ENCODE results near the gene B4GALNT2.
A peak's percentile ranks its signal among the peaks of the same experiment; 100 is the strongest.
"Not testable (repeated sequence)": the region's sequence is repeated elsewhere in the genome, so short reads cannot be mapped to it uniquely, and the experiment has no call there.

Gene B4GALNT2

DNA sequence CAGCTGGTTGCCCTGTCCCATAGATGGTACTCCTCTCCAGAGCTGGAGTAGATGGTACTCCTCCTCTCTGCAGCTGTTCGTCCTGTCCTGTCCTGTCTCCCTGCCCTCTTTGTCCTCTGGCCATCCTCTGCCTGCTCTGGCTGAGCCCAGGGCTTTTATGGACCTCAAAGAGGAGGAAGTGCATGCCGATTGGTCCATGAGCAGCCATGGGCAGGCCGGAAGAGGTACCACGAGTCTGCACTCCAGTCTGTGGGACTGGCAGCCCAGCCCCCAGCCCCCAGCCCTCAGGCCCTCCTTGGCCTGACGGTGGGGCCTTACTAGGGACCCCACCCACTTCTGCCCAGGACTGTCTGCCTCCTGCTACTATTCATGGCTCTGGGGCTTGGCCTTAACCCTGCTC lies 50.8 kb downstream of the B4GALNT2 start:
- DNase-seq = no peak

DNA sequence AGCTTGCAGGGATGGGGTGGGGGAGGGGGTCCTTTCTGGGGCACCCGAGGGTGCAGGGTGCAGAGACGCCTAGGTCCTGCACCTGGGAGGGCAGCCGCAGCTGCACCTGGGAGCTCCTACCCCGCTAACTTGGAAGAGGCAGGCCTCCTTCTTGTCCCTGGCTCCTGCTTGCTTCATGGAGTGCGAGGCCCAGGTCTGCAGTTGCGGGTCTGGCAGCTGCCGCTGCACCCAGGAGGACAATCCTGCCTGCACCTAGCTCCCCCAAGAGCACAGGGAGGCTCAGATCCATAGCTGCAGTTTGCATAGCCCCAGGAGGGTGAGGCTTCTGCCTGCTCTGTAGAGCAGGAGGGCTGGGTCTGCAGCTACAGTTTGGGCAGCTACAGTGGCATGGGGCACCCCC lies 51.2 kb downstream of the B4GALNT2 start:
- DNase-seq = no peak

DNA sequence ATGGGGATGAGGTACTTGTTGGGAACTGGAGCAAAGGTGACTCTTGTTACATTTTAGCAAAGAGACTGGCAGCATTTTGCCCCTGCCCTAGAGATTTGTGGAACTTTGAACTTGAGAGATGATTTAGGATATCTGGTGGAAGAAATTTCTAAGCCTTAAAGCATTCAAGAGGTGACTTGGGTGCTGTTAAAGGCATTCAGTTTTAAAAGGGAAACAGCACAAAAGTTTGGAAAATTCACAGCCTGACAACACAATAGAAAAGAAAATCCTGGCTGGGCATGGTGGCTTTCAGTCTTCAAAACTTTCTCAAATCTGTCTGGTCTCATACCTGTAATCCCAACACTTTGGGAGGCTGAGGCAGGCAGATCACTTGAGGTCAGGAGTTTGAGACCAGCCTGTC lies 52.0 kb downstream of the B4GALNT2 start:
- DNase-seq = not testable (repeated sequence)

DNA sequence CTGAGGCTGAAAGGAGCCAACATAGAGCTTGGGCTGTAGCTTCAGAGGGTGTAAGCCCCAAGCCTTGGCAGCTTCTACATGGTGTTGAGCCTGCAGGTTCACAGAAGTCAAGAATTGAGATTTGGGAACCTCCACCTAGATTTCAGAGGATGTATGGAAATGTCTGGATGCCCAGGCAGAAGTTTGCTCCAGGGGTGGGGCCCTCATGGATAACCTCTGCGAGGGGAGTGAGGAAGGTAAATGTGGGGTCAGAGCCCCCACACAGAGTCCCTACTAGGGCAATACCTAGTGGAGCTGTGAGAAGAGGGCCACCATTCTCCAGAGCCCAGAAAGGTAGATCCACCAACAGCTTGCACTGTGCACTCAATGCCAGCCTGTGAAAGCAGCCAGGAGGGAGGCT lies 52.8 kb downstream of the B4GALNT2 start:
- not testable (repeated sequence) for DNase-seq

DNA sequence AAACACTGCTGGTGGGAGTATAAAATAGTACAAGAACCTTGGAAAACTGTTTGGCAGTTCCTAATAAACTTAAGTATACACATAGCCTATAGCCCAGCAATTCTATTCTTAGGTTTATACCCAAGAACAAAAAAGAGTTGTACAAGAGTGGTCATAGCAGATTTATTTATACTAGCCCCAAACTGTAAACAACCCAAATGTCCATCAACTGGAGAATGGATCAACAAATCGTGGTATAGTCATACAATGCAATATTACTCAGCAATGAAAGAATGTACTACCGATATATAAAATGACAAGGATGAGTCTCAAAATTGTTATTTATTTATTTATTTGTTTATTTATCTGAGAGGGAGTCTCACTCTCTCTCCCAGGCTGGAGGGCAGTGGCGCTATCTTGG lies 54.7 kb downstream of the B4GALNT2 start:
- DNase-seq = no peak

DNA sequence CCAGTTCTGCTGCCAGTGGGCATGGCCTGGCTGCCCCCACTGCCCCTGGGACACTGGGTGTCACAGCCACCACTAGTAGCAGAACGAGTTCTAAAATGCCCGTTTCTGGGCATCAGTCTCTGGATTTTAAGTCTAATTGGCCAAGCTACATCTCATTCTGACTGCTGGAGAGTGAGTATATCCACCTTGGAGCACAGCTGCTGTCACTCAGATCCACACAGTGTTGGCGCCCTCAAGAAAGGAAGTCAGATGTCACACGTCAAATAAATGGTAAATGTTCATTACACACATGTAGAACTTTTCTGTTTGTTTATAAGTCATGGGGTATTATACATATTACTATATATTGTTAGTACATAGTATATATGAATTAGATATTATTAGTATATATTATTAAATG lies 58.4 kb downstream of the B4GALNT2 start:
- DNase-seq = no peak

DNA sequence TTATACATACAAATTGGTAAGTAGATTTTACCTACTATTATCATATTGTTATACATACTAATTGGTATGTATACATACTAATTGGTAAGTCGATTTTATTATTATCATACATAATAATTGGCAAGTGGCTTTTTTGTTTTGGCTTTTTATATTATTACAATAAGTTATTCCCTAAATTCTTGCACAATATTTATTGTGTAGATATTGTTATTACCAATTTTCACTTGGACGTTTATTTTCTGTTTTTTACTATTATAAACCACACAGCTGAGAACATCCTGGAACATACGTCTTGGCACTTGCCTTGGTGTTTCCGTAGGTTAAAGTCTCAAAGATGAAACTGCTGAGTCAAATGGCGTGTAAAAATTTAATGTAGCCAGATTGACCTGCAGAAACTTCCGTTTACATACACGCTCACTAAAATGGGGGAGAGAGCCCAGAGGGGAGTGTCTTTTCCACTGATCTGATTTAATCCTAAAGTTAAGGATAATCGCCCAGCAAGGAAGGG lies 58.9 kb downstream of the B4GALNT2 start:
- DNase-seq = no peak

DNA sequence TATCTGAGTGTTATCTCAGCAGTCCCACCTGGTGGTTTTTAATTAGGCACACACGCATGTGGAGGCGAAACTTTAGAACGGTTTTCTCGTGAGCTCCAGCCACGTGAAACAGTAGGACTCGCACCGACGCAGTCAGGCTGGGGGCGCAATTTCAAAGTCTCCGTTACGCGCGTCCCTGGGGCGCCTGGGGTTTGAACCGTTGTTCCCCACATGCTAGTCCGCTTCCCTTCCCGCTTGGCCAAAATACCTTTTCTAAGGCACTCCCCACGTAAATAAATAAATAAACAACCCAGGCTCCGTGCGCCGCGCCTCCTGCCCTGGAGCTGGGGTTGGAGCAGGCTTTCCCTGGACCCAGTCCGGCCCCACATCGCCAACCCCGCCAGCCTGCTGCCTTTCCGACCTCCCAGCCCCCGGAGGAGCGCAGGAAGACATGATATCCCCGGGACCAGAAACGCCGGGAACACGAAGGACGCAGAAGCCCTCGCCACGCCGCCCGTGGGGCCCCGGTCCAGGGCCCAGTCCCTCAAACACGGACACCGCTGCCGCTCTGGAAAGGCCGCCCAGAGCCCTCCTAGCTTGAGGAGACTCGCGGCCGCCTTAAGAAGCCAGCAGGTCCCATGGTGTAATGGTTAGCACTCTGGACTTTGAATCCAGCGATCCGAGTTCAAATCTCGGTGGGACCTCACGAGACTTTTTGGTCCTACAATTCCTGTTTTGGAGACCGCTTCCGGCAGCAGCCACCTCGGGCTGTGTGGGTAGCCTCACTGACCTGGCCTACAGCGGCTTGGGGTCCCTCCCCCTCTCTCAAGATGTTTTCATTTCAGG lies 59.6 kb downstream of the B4GALNT2 start:
- DNase-seq = peak; percentile 92

DNA sequence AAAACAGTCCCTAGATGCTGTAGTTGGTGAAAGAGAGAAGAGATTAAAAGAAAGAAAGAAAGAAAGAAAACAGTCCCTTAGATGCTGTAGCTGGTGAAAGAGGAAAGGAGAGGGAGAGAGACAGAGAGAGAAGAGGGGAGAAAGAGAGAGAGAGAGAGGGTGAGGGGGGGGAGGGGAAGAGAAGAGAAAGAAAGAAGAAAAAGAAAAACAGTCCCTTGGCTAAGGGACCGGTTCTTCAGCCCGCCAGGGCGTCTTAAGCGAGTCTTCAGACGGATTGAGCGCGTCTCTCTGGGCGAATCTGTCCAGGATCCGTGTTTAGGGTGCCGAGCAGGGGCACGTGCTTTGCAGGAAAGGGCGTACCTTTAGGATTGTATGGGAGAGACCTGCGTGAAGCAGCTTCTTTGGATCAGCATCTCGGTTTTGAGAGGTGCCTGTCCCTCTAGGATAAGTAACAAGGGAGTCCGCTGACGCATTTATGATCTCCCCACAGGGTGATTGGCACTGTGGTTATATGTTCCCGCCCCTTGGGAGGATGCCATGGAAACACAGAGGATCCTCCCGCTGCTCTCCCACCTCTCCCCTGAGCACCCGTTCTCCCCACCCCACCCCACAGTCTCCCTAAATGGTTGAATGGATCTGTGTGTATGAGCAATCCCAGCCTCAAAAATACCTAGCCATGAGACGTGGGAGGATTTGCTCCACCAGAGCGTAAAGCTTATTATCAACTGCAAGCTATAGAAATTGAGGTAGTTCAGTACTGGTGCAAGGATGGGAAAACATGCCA lies 61.1 kb downstream of the B4GALNT2 start:
- peak; percentile 39 for DNase-seq

DNA sequence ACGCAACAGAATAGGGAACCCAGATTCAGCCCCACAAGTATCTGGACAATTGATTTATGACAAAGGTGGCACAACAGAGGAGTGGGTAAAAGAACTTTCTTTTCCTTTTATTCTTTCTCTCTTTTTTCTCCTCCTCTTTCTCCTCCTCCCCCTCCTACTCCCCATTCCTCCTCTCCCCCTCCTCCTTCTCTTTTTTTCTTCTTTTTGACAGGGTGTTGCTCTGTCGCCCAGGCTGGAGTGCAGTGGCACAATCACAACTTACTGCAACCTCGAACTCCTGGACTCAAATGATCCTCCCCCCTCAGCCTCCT lies 61.7 kb downstream of the B4GALNT2 start:
- DNase-seq = no peak

DNA sequence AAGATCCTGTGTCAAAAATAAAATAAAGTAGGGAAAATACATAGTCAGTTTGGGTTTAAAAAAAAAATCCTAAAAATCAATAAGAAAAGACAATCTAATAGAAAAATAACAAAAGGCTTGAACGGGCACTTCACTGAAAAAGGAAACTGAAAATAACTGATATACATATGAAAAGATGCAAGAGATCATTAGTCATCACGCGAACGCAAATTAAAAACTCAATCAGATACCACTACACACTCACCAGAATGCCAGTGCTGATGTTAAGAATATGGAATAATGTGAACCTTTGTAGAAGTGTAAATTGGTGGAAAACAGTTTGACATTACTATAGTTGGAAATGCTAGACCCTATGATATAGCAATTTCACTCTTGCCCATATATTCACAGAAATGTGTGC lies 63.2 kb downstream of the B4GALNT2 start:
- DNase-seq = no peak

DNA sequence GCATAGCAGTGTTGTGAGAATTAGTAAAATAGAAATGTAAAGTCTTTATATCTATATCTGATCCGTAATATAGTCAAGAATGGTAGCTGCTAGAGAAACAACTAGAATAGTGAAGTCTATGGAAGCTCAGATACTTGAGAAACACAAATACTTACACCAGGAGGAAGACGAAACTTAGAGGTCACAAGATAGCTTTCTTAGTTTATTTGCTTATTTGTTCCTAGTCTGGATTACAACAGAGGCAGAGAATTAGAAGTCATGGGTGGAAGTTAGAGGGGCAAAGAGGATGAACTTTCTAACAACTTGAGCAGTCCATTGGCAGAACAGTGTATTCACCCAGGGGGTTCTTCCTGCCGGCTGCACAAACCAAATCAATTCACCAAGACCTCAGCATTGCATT lies 64.0 kb downstream of the B4GALNT2 start:
- no peak for DNase-seq

DNA sequence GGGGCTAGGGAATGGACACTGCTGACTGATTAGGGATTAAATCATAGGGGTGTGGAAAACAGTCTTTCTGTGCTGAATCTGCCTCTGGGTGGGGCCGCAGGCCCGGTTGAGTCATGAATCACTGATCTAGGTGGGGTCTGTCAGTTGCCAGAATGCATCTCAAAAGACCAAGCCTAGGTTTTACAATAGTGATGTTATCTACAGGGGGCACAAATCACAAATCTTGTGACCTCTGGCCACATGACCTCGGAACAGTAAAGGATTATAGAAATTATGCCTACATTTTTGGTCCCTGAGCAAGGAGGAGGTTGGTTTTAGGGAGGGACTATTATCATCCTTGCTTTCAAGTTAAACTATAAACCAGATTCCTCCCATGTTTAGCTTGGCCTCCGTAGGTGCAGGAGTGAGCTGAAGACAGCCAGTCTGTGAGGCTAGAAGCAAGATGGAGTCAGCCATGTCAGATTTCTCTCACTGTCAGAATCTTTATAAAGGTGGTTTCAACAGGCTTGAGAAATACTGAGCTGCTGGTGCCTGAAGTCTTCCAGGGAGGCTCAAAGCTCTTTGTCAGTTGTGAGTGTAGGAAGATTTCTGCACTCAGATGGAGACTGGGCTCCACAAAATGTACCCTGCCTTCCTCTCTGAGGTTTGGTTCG lies 64.9 kb downstream of the B4GALNT2 start:
- DNase-seq = no peak

DNA sequence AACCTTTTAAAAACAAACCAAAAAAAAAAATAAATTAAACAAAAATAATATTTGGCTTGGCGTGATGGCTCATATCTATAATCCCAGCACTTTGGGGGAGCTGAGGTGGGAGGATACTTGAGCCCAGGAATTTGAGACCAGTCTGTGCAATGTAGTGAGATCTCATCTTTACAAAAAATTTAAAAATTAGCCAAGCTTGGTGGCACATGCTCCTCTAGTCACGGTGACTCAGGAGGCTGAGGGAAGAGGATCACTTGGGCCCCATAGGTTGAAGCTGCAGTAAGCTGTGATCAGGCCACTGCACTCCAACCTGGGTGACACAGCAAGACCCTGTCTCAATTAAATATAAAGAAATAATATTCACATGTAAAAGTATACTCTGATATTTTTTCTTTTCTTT lies 65.6 kb downstream of the B4GALNT2 start:
- DNase-seq = no peak

DNA sequence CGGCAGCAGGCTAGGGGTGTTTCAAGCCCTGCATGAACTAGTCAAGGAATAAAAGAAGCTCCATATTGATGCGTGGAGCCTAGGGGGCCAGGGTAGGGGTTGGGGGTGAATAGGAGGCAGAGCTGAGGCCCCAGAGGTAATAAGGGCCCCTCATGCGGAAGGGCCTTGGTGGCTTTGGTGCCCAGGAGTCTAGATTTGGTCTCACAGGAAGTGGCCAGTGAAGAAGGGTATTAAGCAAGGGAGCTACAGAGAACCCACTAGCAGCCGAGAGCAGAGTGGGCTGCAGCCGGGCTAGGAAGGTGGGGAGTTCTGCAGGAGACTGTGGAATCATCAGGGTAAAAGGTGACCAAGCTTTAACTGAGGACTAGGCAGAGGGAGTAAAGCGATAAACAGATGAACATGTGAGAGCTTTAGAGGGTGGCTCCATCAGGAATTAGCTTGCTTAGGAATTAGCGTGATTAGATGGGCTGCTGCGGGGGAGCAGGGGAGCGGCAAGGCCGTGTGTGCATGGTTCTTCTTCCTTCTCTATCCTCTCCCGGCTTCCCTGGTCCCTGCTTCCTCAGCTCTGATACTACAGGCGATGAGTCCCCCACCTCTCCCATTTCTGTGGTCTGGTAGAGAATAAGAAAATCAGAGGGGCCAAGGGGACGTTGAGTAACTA lies 68.0 kb downstream of the B4GALNT2 start:
- DNase-seq = no peak

DNA sequence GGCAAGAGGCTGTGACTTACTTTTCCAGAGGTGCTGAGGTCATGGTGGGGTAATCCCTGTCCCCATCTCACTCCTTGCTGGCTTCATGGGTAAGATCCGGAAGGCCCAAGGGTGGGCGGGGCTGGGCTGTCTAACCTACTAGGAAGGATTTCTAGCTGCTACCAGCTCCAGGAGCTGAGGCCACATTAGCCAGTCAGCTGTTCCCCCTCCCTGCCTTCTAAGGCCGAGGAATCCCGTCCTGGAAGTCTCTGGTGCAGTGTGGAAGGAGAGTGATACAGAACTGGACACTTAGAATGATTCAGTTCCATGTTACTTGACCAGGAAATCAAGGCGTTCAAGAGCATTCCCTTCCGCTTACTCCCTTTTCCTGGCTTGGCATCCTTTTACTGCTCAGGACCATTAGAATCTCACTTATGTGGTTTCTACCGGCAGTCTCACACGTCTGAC lies 68.9 kb downstream of the B4GALNT2 start:
- no peak for DNase-seq

DNA sequence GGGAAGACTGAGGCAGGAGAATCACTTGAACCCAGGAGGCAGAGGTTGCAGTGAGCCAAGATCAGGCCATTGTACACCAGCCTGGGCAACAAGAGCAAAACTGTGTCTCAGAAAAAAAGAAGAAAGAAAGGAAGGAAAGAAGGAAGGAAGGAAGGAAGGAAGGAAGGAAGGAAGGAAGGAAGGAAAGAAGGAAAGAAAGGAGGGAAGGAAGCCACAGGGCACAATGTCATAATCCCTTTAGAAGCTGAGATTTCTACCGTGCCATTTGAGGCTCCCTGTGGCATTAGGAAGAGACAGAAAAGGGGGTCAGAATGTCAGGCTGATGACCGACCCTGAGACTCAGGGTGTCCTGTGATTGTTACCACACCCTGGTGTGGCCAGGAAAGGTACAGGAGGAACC lies 71.2 kb downstream of the B4GALNT2 start:
- DNase-seq = no peak

DNA sequence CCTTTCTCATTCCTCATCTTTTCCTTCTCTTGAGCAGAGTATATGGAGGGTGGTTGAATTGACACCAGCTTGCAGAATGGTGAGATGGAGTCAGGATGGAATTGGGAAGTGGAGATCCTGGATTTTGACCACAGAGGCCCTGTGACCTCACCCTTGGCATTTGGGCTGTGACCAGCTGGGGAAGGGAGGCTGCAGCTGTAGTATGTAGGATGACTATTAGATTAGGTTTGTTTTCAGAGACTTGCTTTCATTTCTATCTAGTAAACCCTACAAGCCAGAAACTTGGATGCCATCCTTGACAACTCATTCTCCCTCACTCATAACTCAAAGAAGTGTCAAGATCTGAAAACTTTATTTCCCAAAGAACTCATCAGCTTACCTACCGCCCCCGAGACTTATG lies 71.9 kb downstream of the B4GALNT2 start:
- no peak for DNase-seq

DNA sequence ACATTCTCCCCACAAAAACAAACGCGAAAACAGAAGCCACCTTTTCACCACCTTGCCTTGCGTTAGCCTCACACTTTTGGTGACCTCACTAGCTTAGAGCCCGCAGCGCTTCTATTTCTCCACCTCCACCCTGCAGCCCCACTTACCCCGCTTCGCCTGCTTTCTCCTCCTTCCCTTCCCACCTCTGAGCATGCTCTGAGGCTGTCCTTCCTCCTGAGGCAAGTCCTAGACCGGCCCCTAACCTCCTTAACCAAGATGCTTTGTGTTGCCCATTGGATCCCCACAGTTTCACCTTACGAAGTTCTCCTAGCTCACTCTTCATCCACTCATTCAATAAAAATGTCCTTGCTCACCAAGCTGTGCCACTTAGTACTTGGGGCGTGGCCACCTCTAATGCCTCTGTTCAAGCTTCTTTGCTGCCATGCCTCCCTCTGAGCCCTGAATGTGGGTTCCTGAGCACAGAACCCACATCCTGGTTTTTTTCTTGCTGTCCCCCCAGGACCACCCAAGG lies 76.5 kb downstream of the B4GALNT2 start:
- DNase-seq = no peak

DNA sequence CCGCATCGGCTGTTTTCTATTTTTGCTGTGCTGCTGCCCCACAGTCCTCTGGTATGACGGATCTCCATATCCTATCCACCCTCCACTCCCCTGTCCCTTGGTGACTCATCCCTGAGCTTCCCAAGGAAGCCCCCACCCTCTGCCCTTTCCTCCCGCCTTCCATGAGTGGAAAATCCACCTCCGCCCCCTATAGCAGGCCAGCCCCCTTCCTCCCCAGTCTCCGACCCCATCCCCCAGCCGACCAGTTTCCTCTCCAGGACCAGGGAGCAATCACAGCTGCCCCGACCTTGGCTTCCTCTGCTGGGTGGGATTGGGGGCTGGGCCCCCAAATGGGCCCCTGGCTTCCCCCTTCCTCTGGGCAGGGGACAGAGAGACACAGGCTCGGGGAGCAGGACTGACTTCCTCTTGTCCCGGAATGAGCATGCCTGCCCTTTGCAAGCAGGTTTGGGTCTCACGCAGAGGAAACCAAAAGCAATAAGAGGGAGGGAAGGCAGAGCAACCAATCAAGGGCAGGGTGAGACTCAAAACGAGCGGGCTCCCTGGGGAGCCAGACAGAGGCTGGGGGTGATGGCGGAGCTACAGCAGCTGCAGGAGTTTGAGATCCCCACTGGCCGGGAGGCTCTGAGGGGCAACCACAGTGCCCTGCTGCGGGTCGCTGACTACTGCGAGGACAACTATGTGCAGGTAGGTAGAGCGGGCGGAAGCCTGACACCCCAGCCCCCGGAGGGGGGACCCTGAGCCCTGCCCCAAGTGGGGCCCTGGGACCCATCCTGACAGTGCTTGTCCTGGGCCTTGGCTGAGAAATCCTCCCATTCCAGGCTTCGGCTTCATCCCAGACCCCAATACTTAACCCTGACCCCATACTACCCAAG lies 77.8 kb downstream of the B4GALNT2 start, which contains the start of the genes ABI3 and GNGT2:
TSS of gene ABI3 (plus strand) at position 550 of the 872 bp plus-strand sequence. CDS start at position 568, 18 bp downstream.
TSS of gene GNGT2 (minus strand) at position 417 of the 872 bp plus-strand sequence. CDS start 3,152 bp downstream, outside the sequence.
- no peak for DNase-seq

DNA sequence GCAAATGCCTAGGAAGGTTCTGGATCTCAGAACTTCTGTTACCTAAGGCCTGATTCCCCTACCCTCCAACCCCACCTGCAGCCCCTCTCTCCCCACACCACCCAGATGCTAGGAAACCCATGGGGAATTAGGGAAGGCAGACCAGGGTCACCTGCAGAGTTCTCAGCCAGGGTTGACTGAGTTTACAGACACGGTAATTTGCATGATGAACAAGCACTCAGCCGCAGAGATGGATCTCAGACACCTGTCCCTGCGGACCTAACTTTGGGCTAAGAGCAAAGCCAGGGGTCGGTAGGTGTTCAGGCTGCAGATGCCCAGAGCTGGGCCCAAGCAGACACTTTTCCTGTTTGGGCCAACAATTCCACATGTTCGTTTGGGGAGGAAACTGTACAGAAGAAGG lies 80.8 kb downstream of the B4GALNT2 start:
- no peak for DNase-seq

DNA sequence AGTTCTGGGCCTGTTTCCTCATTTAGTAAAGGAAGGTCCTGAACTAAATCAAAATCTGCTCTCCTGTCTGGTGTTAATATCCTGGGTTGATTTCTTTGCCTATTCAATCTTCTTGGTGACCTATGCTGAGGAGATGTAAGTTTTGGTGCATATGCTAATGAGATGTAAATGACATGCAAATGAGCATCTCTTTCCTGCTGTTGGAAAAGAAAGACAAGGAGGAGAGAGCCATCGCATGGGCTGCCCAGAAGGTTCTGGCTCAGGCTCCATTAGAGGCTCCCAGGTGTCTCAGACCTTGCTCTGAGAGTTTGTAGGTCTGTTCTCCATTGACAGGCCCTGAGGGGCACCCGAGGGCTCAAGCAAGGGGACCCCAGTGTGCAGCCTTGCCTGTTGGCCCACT lies 81.3 kb downstream of the B4GALNT2 start:
- DNase-seq = no peak

Data from midbrain (tissue), 1 donor.